ENCODE data around the gene TATDN3. TPM values are rescaled to one million over a fixed set of nuclear protein-coding genes. Genes with fewer than 3 reads are reported as not detected.
A peak's percentile ranks its signal among the peaks of the same experiment; 100 is the strongest.

TATDN3 gene
- total and polyA plus RNA-seq, 9 of the 15 experiments (the other 6 are each of a cell fraction or from before 2014, with no cell fraction given) = 18.3 to 79.9 (median 28.2) TPM

- Histone ChIP-seq H2AFZ (ENCODE audit: low read depth, low read length) (no peak overlapping the region), H3K4me3 (no peak overlapping the region), H3K79me2 (ENCODE audit: control insufficient read depth, insufficient read depth, low read length) (peaks cover 60% of the 10 kb centered on the region), H3K4me2 (ENCODE audit: insufficient read depth, low read length) (no peak overlapping the region), H4K20me1 (replicated peaks; ENCODE audit: control insufficient read depth, insufficient read depth, low read length) (peaks cover 3% of the 10 kb centered on the region; the same call in 1 of the 2 replicates), H3K27ac (ENCODE audit: extremely low read depth, low read depth, low read length) (no peak overlapping the region), H3K4me1 (replicated peaks in 1 of 2; ENCODE audit: control insufficient read depth in 2 of 2, insufficient read depth in 2 of 2, low read length in 2 of 2) (peaks cover 0 to 6% of the 10 kb centered on the region in 2 experiments; a peak in 2 of 5 replicates), H3K9me3 (replicated peaks; ENCODE audit: control insufficient read depth, insufficient read depth, low read depth, low read length) (no peaks in the 10 kb centered on the region), H3K27me3 (ENCODE audit: control insufficient read depth in 2 of 2, insufficient read depth in 2 of 2, low read length in 2 of 2) (no peaks in the 10 kb centered on the region), H3K36me3 (ENCODE audit: control insufficient read depth, insufficient read depth, low read length) (peaks cover 28% of the 10 kb centered on the region; the same call in 2 of the 3 replicates), H3K9me1 (ENCODE audit: control insufficient read depth, insufficient read depth, low read length) (no peaks in the 10 kb centered on the region), H3K9ac (ENCODE audit: insufficient read depth in 1 of 2, low read depth in 2 of 2, low read length in 2 of 2) (no peak overlapping the region)
- POLR2A ChIA-PET = no interaction called here
- 90% methylated on average over 5 of the region's 5 CpGs for WGBS (ENCODE audit: insufficient coverage, low coverage, missing lambda C conversion rate)
- peak; percentile 30 for ATAC-seq
- CTCF ChIA-PET (ENCODE audit: low intra/inter-chr PET ratio) = no interaction called here
- FAIRE-seq = no peak
- in situ Hi-C loops (cut with MboI) (no loop called here), intact Hi-C loops (cut with micrococcal nuclease) (no loop called here)
- TF ChIP-seq ZNF407 (IDR thresholded peaks at IDR 0.05; ENCODE audit: low read depth) = no peak
- no peak for TF ChIP-seq MECOM (CRISPR knock-in tag; IDR thresholded peaks at IDR 0.05)
- no peak for TF ChIP-seq ZNF589 (CRISPR knock-in tag; IDR thresholded peaks at IDR 0.05; ENCODE audit: low read depth)
- TF ChIP-seq KAT8 (IDR thresholded peaks at IDR 0.05; ENCODE audit: low read depth) = no peak
- TF ChIP-seq CCNT2 (IDR thresholded peaks at IDR 0.05; ENCODE audit: borderline replicate concordance, extremely low read depth, insufficient read length, low read depth, low read length) = no peak
- no TSS peak for BruUV-seq (replicated peaks)
- no peak for DNase-seq (ENCODE audit: extremely low read depth in 1 of 4, low spot score in 3 of 4)
Observed at GRCh38 chr1:212759683-212760082, 32.0 kb upstream of the TATDN3 start.
